Liver (tissue), 3 donors: ENCODE results near the gene ILKAP.

Experiments used
- ATF3 ChIP-seq: IDR thresholded peaks from 2 replicates; pipeline ENCODE4 v1.6.1; 2016; ENCODE audit warnings: antibody characterized with exemption
- CTCF ChIP-seq: fragments of 150-350 bp; IDR thresholded peaks from 2 replicates; pipeline ENCODE4 v1.5.1; 2017; ENCODE audit warnings: improper control_type of control experiment, low read depth, low read length; ENCODE audit not compliant: missing input control
- EGR1 ChIP-seq, 2 donors: IDR thresholded peaks; 2 replicates each; pipeline ENCODE4 v1.6.1; 2016 to 2018; ENCODE audit warnings: antibody characterized with exemption in 2 of 2, low read depth in 2 of 2
- RAD21 ChIP-seq, 2 donors: IDR thresholded peaks; 2 replicates each; pipeline ENCODE4 v1.6.1; 2016; ENCODE audit warnings: antibody characterized with exemption in 2 of 2, mild to moderate bottlenecking in 2 of 2
- REST ChIP-seq: IDR thresholded peaks from 2 replicates; pipeline ENCODE4 v1.6.1; 2016; ENCODE audit warnings: antibody characterized with exemption, mild to moderate bottlenecking
- SP1 ChIP-seq: IDR thresholded peaks from 2 replicates; pipeline ENCODE4 v1.6.1; 2018; ENCODE audit warnings: antibody characterized with exemption, mild to moderate bottlenecking
- TAF1 ChIP-seq: conservative IDR thresholded peaks from 2 replicates; pipeline ENCODE4 v1.6.1; 2016; ENCODE audit warnings: antibody characterized with exemption, mild to moderate bottlenecking
- ZBTB33 ChIP-seq: IDR thresholded peaks from 2 replicates; pipeline ENCODE4 v1.6.1; 2016; ENCODE audit warnings: antibody characterized with exemption
- donor health status: healthy.
- donor health status: healthy.

- no peak for TF ChIP-seq ZBTB33
- TF ChIP-seq CTCF = no peak
- TF ChIP-seq TAF1 = no peak
- TF ChIP-seq RAD21 (IDR thresholded peaks at IDR 0.05) = no peak
- TF ChIP-seq REST = no peak
- TF ChIP-seq ATF3 = no peak
- TF ChIP-seq SP1 = no peak
- TF ChIP-seq EGR1 (IDR thresholded peaks at IDR 0.05; ENCODE audit: low read depth in 2 of 2) = no peak
Observed at GRCh38 chr2:238250896-238251295, 47.4 kb upstream of the ILKAP start.
